HG03442 (cell line): ENCODE measurements around the gene SMTNL1.
A peak's percentile ranks its signal among the peaks of the same experiment; 100 is the strongest.

Experiments used
- ATAC-seq: cut with Tn5 transposase; IDR thresholded peaks from one replicate; pipeline ENCODE4 v1.9.1; 2021; ENCODE audit warnings: mild to moderate bottlenecking, moderate library complexity; ENCODE audit not compliant: unreplicated experiment

The SMTNL1 gene

GRCh38 chr11:57543593-57543992, 6.2 kb downstream of the SMTNL1 start:
- ATAC-seq: no peak

GRCh38 chr11:57544566-57544965, 7.2 kb downstream of the SMTNL1 start:
- ATAC-seq: no peak

- ATAC-seq: no peak
Observed at GRCh38 chr11:57545883-57546282, 8.5 kb downstream of the SMTNL1 start.

- ATAC-seq: no peak
Observed at GRCh38 chr11:57546451-57546850, 9.1 kb downstream of the SMTNL1 start.

- peak; percentile 78 for ATAC-seq
Observed at GRCh38 chr11:57546869-57547475, 9.6 kb downstream of the SMTNL1 start.

- ATAC-seq: peak; percentile 83
Observed at GRCh38 chr11:57547854-57548377, 10.5 kb downstream of the SMTNL1 start.

- ATAC-seq: no peak
Observed at GRCh38 chr11:57549983-57550382, 12.6 kb downstream of the SMTNL1 start.

GRCh38 chr11:57551941-57552340, 14.5 kb downstream of the SMTNL1 start:
- no peak for ATAC-seq

GRCh38 chr11:57552479-57552878, 15.1 kb downstream of the SMTNL1 start:
- ATAC-seq: no peak

GRCh38 chr11:57555393-57555792, 18.0 kb downstream of the SMTNL1 start:
- no peak for ATAC-seq

- ATAC-seq: no peak
Observed at GRCh38 chr11:57556041-57556440, 18.6 kb downstream of the SMTNL1 start.

GRCh38 chr11:57560146-57560545, 22.8 kb downstream of the SMTNL1 start:
- ATAC-seq: no peak

GRCh38 chr11:57562596-57562995, 25.2 kb downstream of the SMTNL1 start:
- no peak for ATAC-seq

GRCh38 chr11:57566005-57566904, 28.9 kb downstream of the SMTNL1 start:
- ATAC-seq: peak; percentile 54

GRCh38 chr11:57566905-57567514, 29.6 kb downstream of the SMTNL1 start:
- ATAC-seq: peak; percentile 1

- ATAC-seq: peak; percentile 62
Observed at GRCh38 chr11:57567515-57568329, 30.3 kb downstream of the SMTNL1 start, which contains the start of gene UBE2L6. UBE2L6 (minus strand) TSS chr11:57567672; CDS start chr11:57567611, 61 bp downstream.

GRCh38 chr11:57568330-57568766, 31.0 kb downstream of the SMTNL1 start:
- ATAC-seq: peak; percentile 0

GRCh38 chr11:57571606-57572005, 34.2 kb downstream of the SMTNL1 start:
- ATAC-seq: no peak

GRCh38 chr11:57574061-57574460, 36.7 kb downstream of the SMTNL1 start:
- ATAC-seq: no peak

- no peak for ATAC-seq
Observed at GRCh38 chr11:57584341-57584740, 46.9 kb downstream of the SMTNL1 start.

- no peak for ATAC-seq
Observed at GRCh38 chr11:57585301-57585700, 47.9 kb downstream of the SMTNL1 start.
